IMR-90 (cell line): Measurements from ENCODE around the gene ST7. TPM values are rescaled to one million over a fixed set of nuclear protein-coding genes. Genes with fewer than 3 reads are reported as not detected.

Experiments
- ATAC-seq: fragments of 200-7000 bp; cut with Tn5 transposase; 2 replicates; pipeline ENCODE4 v1.9.1; 2020; ENCODE audit warnings: low read depth, mild to moderate bottlenecking, moderate library complexity
- BruUV-seq: library from RNA; stranded (reverse); fragments of 400-500 nt; replicated peaks from 2 replicates; lab custom pipeline; 2021; lab: Mats Ljungman, UMichigan
- CTCF ChIA-PET: fragments of 300-600 bp; formaldehyde crosslinking; extraction: SDS; loops from one replicate; lab custom pipeline; 2021; ENCODE audit warnings: antibody characterized with exemption; lab: Yijun Ruan, JAX
- POLR2A ChIA-PET: fragments of 300-600 bp; sonication (Branson Sonifier 250); formaldehyde crosslinking; loops from one replicate; lab custom pipeline; 2022; ENCODE audit warnings: antibody characterized with exemption; ENCODE audit not compliant: unreplicated experiment; lab: Charles Lee
- DNase-seq: peaks from one replicate; pipeline ENCODE4 v3.0.0; 2013
- H2AFZ ChIP-seq: replicated peaks from 2 replicates; pipeline ENCODE3; 2013; ENCODE audit warnings: low read length, mild to moderate bottlenecking; ENCODE audit not compliant: poor library complexity
- H2AK5ac ChIP-seq: 2 replicates; pipeline ENCODE4 v1.6.1; 2013; ENCODE audit warnings: low read depth, low read length, inconsistent platforms
- H2AK9ac ChIP-seq: replicated peaks from 2 replicates; pipeline ENCODE3; 2013; ENCODE audit warnings: mild to moderate bottlenecking, low read depth, low read length, moderate library complexity; ENCODE audit not compliant: poor library complexity
- H2BK120ac ChIP-seq: 2 replicates; pipeline ENCODE4 v1.6.1; 2013; ENCODE audit warnings: low read depth, low read length, inconsistent platforms
- H2BK15ac ChIP-seq: 3 replicates; pipeline ENCODE4 v1.6.1; 2013; ENCODE audit warnings: low read depth, low read length, inconsistent platforms
- H2BK20ac ChIP-seq: 2 replicates; pipeline ENCODE4 v1.6.1; 2013; ENCODE audit warnings: low read depth, mild to moderate bottlenecking, inconsistent platforms, low read length, moderate library complexity
- H2BK5ac ChIP-seq: 2 replicates; pipeline ENCODE4 v1.6.1; 2013; ENCODE audit warnings: mild to moderate bottlenecking, low read depth, low read length, inconsistent platforms; ENCODE audit not compliant: poor library complexity, severe bottlenecking
- H3K14ac ChIP-seq: replicated peaks from 2 replicates; pipeline ENCODE4 v1.6.1; 2013; ENCODE audit warnings: low read depth, low read length, inconsistent platforms
- H3K18ac ChIP-seq: 2 replicates; pipeline ENCODE4 v1.6.1; 2013; ENCODE audit warnings: low read depth, low read length, control low read depth
- H3K23ac ChIP-seq: 2 replicates; pipeline ENCODE4 v1.6.1; 2013; ENCODE audit warnings: low read depth, low read length, inconsistent platforms
- H3K27ac ChIP-seq: 2 replicates; pipeline ENCODE4 v1.5.1; 2013; ENCODE audit warnings: mild to moderate bottlenecking, control low read depth, low read length; ENCODE audit not compliant: insufficient read depth
- H3K27me3 ChIP-seq: 2 replicates; pipeline ENCODE4 v1.6.1; 2013; ENCODE audit warnings: low read length; ENCODE audit not compliant: control insufficient read depth, insufficient read depth
- H3K36me3 ChIP-seq: 2 replicates; pipeline ENCODE4 v1.6.1; 2013; ENCODE audit warnings: low read length, mixed read lengths; ENCODE audit not compliant: control insufficient read depth, insufficient read depth
- H3K4ac ChIP-seq: 2 replicates; pipeline ENCODE4 v1.6.1; 2013; ENCODE audit warnings: low read depth, low read length, inconsistent platforms
- H3K4me1 ChIP-seq: 2 replicates; pipeline ENCODE4 v1.6.1; 2013; ENCODE audit warnings: low read length, mixed read lengths; ENCODE audit not compliant: control insufficient read depth, insufficient read depth
- H3K4me2 ChIP-seq: 2 replicates; pipeline ENCODE4 v1.6.1; 2013; ENCODE audit warnings: low read depth, mild to moderate bottlenecking, control low read depth, low read length, moderate library complexity
- H3K4me3 ChIP-seq: 2 replicates; pipeline ENCODE4 v1.5.1; 2013; ENCODE audit warnings: low read depth, mild to moderate bottlenecking, control low read depth, low read length, moderate library complexity; ENCODE audit not compliant: insufficient read depth
- H3K56ac ChIP-seq: 2 replicates; pipeline ENCODE4 v1.6.1; 2013; ENCODE audit warnings: low read length, inconsistent platforms; ENCODE audit not compliant: insufficient read depth; ENCODE audit errors: extremely low read depth
- H3K79me1 ChIP-seq, 2 experiments: 2 replicates each; pipeline ENCODE4 v1.6.1; 2013; ENCODE audit warnings: low read length in 2 of 2, inconsistent platforms in 1 of 2, low read depth in 1 of 2
- H3K9ac ChIP-seq: 2 replicates; pipeline ENCODE4 v1.6.1; 2013; ENCODE audit warnings: low read depth, low read length, control low read depth
- H3K9me1 ChIP-seq: 2 replicates; pipeline ENCODE4 v1.6.1; 2013; ENCODE audit warnings: low read length, inconsistent platforms; ENCODE audit not compliant: insufficient read depth
- H3K9me3 ChIP-seq: 2 replicates; pipeline ENCODE4 v1.6.1; 2013; ENCODE audit warnings: low read length; ENCODE audit not compliant: control insufficient read depth, insufficient read depth
- H4K20me1 ChIP-seq: 2 replicates; pipeline ENCODE4 v1.6.1; 2013; ENCODE audit warnings: low read length, inconsistent platforms; ENCODE audit not compliant: insufficient read depth
- H4K5ac ChIP-seq: 2 replicates; pipeline ENCODE4 v1.6.1; 2013; ENCODE audit warnings: mild to moderate bottlenecking, low read depth, low read length, control low read depth
- H4K8ac ChIP-seq, 2 experiments: 2 replicates each; pipeline ENCODE4 v1.6.1; 2013; ENCODE audit warnings: low read depth in 2 of 2, low read length in 2 of 2, control low read depth in 1 of 2, inconsistent platforms in 1 of 2
- H4K91ac ChIP-seq: 2 replicates; pipeline ENCODE4 v1.6.1; 2013; ENCODE audit warnings: low read depth, low read length, inconsistent platforms; ENCODE audit not compliant: insufficient read depth
- BHLHE40 ChIP-seq: fragments of 150-350 bp; IDR thresholded peaks from 2 replicates; pipeline ENCODE4 v1.6.1; 2016; ENCODE audit warnings: mild to moderate bottlenecking, low read depth, low read length
- CEBPB ChIP-seq: IDR thresholded peaks from 2 replicates; pipeline ENCODE4 v1.6.1; 2012; ENCODE audit warnings: low read depth, low read length, improper control_type of control experiment
- CHD1 ChIP-seq: IDR thresholded peaks from 2 replicates; pipeline ENCODE4 v1.6.1; 2012; ENCODE audit warnings: low read depth, low read length, improper control_type of control experiment
- ELK1 ChIP-seq: fragments of 150-350 bp; IDR thresholded peaks from 2 replicates; pipeline ENCODE4 v1.6.1; 2016; ENCODE audit warnings: low read depth, mild to moderate bottlenecking, low read length, moderate library complexity, borderline replicate concordance
- MAFK ChIP-seq: IDR thresholded peaks from 2 replicates; pipeline ENCODE4 v1.6.1; 2012; ENCODE audit warnings: low read depth, low read length, improper control_type of control experiment
- MXI1 ChIP-seq: IDR thresholded peaks from 2 replicates; pipeline ENCODE4 v1.6.1; 2012; ENCODE audit warnings: low read depth, mild to moderate bottlenecking, low read length, moderate library complexity, borderline replicate concordance
- POLR2A ChIP-seq: IDR thresholded peaks from 2 replicates; pipeline ENCODE4 v1.6.1; 2012; ENCODE audit warnings: mild to moderate bottlenecking, low read depth, low read length
- RAD21 ChIP-seq: IDR thresholded peaks from 2 replicates; pipeline ENCODE4 v1.6.1; 2012; ENCODE audit warnings: low read length, improper control_type of control experiment
- RFX5 ChIP-seq: IDR thresholded peaks from 2 replicates; pipeline ENCODE4 v1.8.0; 2012; ENCODE audit warnings: low read depth, mild to moderate bottlenecking, low read length, moderate library complexity
- WGBS, 2 experiments: methylation state at CpG; one replicate each; pipeline versions ENCODE4 v1.1.5 to v1.1.7; 2013; ENCODE audit warnings: missing lambda C conversion rate in 2 of 2; ENCODE audit not compliant: insufficient read length in 1 of 2; ENCODE audit errors: extremely low coverage in 2 of 2; 5-methylcytosine and 5-hydroxymethylcytosine counted together
- dilution Hi-C: fragments of 300-500 bp; cut with HindIII; formaldehyde crosslinking; loops from one replicate; pipeline ENCODE4 v1.14.3; 2018; ENCODE audit warnings: low sequenced_read_pairs; ENCODE audit not compliant: unreplicated experiment
- in situ Hi-C: fragments of 300-500 bp; cut with MboI; formaldehyde crosslinking; loops from 3 replicates; pipeline ENCODE4 v1.14.3; 2019; ENCODE audit warnings: low sequenced_read_pairs, inconsistent platforms, mixed read lengths
- intact Hi-C: fragments of 100-400 bp; cut with micrococcal nuclease; formaldehyde crosslinking; loops from 2 replicates; pipeline ENCODE4 v1.10.0; 2022
- polyA plus RNA-seq, 3 experiments: library from polyadenylated mRNA; depleted of rRNA; stranded (reverse); fragments of >200 nt; gene quantifications; 2 replicates each; pipeline ENCODE4 v1.2.3, GENCODE V29; 2012; ENCODE audit warnings: low replicate concordance in 1 of 3
- total RNA-seq: library from RNA; depleted of rRNA; stranded (reverse); fragments of >200 nt; gene quantifications from 2 replicates; pipeline ENCODE4 v1.2.3, GENCODE V29; 2012

ST7 gene
- total and polyA plus RNA-seq, 2 of the 4 experiments (the other 2 are of a cell fraction) = 18.6 to 26.0 TPM

- Histone ChIP-seq H2BK20ac (no peak overlapping the region), H3K9me1 (peaks cover 3% of the 10 kb centered on the region; the same call in 1 of the 2 replicates), H3K23ac (no peak overlapping the region), H3K4me2 (no peak overlapping the region), H2BK5ac (no peak overlapping the region), H3K9ac (no peak overlapping the region), H3K27ac (no peak overlapping the region), H3K4me1 (peaks cover 9% of the 10 kb centered on the region), H3K56ac (no peak overlapping the region), H2AFZ (no peak overlapping the region), H3K79me1 (peaks cover 14 to 26% of the 10 kb centered on the region in 2 experiments), H2BK15ac (no peak overlapping the region), H3K27me3 (no peaks in the 10 kb centered on the region), H3K4ac (no peak overlapping the region), H2BK120ac (no peak overlapping the region), H2AK9ac (no peak overlapping the region), H4K20me1 (peaks cover 3% of the 10 kb centered on the region; the same call in 1 of the 2 replicates), H4K91ac (no peak overlapping the region), H3K18ac (no peak overlapping the region), H3K9me3 (no peaks in the 10 kb centered on the region), H3K4me3 (no peak overlapping the region), H4K5ac (no peak overlapping the region), H3K36me3 (no peaks in the 10 kb centered on the region), H2AK5ac (no peak overlapping the region), H4K8ac (no peak overlapping the region), H3K14ac (no peak overlapping the region)
- DNase-seq (no peak), ATAC-seq (no peak)
- ChIA-PET POLR2A (no interaction called here), CTCF (no interaction called here)
- TF ChIP-seq RAD21 (no peak), CEBPB (no peak), RFX5 (no peak), MAFK (no peak), ELK1 (no peak), CHD1 (no peak), POLR2A (no peak), MXI1 (no peak), BHLHE40 (no peak)
- 100% methylated on average over 2 of the region's 17 CpGs; no CpG with 5 or more reads in 1 of the 2 experiments for WGBS, 2 experiments
- intact Hi-C loops = no loop called here
- no TSS peak for BruUV-seq
- dilution Hi-C loops = no loop called here
- in situ Hi-C loops = no loop called here
These were observed 1.7 kb upstream of the ST7 start for GRCh38 chr7:116951366-116952292.
